GM12801 (cell line): ENCODE results near the gene PTH1R.

Experiments used
- CTCF ChIP-seq: IDR thresholded peaks from one replicate; pipeline ENCODE4 v1.5.1; 2011; ENCODE audit warnings: control low read depth; ENCODE audit not compliant: insufficient read length; ENCODE audit errors: extremely low read depth

PTH1R gene

GRCh38 chr3:46938118-46938517, 60.6 kb downstream of the PTH1R start:
- TF ChIP-seq CTCF = no peak

GRCh38 chr3:46939578-46940445, 62.3 kb downstream of the PTH1R start:
- no peak for TF ChIP-seq CTCF

GRCh38 chr3:46942076-46942475, 64.6 kb downstream of the PTH1R start:
- TF ChIP-seq CTCF = no peak

GRCh38 chr3:46942481-46943236, 65.1 kb downstream of the PTH1R start:
- TF ChIP-seq CTCF = no peak

GRCh38 chr3:46943237-46944187, 66.0 kb downstream of the PTH1R start:
- no peak for TF ChIP-seq CTCF

- no peak for TF ChIP-seq CTCF
Observed at GRCh38 chr3:46944191-46944590, 66.7 kb downstream of the PTH1R start.

GRCh38 chr3:46946416-46946815, 68.9 kb downstream of the PTH1R start:
- TF ChIP-seq CTCF = no peak
